Prostate gland (tissue), 2 donors: ENCODE results near the gene GTPBP3.

ENCODE experiments used
- CTCF ChIP-seq, 4 experiments: fragments of 200-600 bp in 2 of 4; fragments of 450-650 bp in 2 of 4; sonication (generic) in 2 of 4; IDR thresholded peaks; 1 replicate in 3 of 4; 2 replicates in 1 of 4; pipeline ENCODE4 v1.5.1; 2016 to 2019; ENCODE audit warnings: antibody characterized with exemption in 4 of 4, mild to moderate bottlenecking in 2 of 4, moderate library complexity in 2 of 4
- POLR2A ChIP-seq: fragments of 450-650 bp; IDR thresholded peaks from one replicate; pipeline ENCODE4 v1.6.1; 2016; ENCODE audit warnings: antibody characterized with exemption, mild to moderate bottlenecking
- POLR2AphosphoS5 ChIP-seq: sonication (generic); formaldehyde crosslinking; IDR thresholded peaks from one replicate; pipeline ENCODE4 v1.6.1; 2017; ENCODE audit warnings: antibody characterized with exemption

DNA sequence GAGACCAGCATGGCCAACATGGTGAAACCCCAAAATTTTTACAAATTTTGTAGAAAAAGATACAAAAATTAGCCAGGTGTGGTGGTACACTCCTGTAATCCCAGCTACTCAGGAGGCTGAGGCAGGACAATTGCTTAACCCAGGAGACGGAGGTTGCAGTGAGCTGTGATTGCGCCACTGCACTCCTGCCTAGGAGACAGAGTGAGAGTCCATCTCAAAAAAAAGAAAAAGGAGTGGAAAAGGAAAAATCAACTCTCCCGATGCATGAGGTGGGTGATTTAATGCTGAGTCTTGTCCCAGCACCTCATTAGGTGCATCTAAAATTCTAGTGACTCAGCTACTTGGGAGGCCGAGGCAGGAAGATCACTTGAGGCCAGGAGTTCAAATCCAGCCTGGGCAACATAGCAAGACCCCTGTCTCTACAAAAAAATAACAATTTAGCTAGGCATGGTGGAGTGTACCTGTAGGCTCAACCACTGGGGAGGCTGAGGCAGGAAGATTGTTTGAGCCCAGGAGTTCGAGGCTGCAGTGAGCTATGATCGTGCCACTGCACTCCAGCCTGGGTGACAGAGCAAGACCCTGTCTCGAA is 19.8 kb downstream of the GTPBP3 start:
- TF ChIP-seq POLR2A (no peak), POLR2AphosphoS5 (no peak), CTCF (IDR thresholded peaks at IDR 0.05) (no peak)
